Cardiac ventricle fibroblast (primary cell): ENCODE results near the gene SIN3A. TPM values are rescaled to one million over a fixed set of nuclear protein-coding genes. Genes with fewer than 3 reads are reported as not detected.

Experiments used
- total RNA-seq: library from RNA; depleted of rRNA; stranded (reverse); fragments of >200 nt; gene quantifications from 2 replicates; pipeline ENCODE4 v1.2.3, GENCODE V29; 2015

Gene SIN3A
- total RNA-seq, result 26.2 and 29.8 TPM in 2 replicates

DNA sequence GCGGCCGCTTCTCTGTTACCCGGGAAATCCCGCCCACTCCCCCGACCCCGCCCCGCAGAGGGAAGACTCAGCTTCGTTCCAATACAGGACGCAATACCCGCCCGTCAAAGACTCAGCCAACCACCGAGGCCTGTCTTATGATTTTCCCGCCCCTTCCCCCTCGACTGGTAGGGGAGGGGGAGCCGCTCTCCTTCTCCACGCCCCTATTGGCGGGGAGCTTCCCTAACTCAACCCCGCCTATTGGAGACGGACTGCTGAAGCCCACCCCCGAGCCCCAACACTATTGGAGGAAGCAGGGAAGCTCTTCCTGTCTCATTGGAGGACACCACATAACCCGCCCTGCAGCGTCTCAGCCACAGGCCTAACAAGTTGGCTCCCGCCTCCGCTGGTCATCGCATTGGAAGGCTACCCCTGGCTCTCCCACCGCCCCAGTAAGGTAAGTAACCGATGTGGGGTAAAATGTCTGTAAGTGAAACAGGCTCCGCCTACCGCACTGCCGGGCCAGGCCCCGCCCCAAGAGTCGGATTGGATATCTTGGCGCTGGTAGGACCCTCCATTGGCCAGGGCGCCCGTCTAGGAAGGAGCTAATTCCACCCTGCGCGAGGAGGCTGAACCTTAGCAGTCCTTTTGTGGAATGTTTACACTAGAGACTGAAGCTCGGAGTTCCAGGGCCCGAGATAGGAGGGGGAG lies at the start of gene SIN3A:
Gene SIN3A, minus strand, starts transcription at position 17 of the 690 bp plus-strand sequence. CDS start 21,315 bp downstream, outside the sequence.

DNA sequence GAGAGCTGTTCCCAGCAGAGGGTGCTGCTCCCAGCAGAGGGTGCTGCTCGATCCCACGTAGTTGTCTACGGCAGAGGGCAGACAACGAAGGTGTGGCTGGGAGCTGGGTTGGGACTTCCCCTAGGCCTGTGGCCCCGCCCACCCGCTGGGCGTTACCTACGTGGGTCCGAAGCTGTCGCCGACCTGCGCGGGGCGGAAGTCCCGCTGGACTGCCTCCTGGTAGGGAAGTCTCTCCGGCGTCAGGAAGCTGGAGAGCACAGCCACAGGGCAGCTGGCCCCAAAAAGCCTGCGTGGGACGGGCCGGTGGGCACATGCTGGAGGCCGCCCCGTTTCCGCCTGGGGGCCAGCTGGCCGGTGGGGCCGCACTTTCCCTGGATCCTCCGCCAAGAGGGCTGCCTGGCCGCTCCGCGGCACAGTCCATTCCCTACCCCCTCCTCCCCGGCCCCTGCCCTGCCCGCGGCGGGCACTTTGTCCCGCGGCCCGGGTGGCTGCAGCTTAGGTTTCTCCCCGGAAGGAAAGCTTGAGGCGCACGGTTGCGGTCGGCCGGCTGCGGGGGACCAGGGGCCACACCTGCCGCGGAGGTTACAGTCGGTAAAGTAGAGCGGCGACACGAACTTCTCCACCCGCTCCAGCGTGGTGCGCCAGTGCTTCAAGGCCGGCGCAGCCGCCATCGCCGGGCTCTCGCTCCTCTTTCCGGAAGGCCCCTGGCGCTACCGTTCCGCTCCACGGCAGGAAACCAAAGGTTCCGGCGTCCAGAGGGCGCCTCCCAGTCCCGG lies 83.4 kb downstream of the SIN3A start, which contains the start of gene MAN2C1:
Gene MAN2C1, minus strand, starts transcription at position 695 of the 776 bp plus-strand sequence. Its CDS starts 24 bp downstream, at position 671.

DNA sequence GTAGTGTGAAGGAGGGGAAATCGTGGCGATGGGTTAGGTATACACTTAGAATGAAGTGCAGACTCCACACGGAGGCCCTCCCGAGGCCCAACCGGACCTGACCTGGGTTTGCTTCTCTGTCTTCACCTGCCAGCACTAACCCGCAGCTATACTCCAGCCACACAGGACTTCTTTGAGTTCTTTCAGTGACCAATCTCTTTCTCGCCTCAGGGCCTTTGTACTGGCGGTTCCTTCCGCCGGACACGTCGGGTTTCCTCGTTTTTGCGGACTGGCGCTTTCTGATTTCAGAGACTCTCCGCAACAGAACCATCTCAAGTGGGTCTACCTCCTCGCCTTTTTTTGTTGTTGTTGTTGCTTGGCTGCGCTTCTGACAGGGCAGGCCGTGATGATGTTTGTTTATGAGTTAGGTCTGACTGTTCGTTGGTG lies 104.7 kb downstream of the SIN3A start, which contains the start of gene NEIL1:
Gene NEIL1, plus strand, starts transcription at position 244 of the 426 bp plus-strand sequence. CDS start 1,867 bp downstream, outside the sequence.

GRCh38 chr15:75335705-75336355 lies 115.7 kb downstream of the SIN3A start, which contains the start of gene COMMD4:
Gene COMMD4 (plus strand): TSS chr15:75336063. CDS start chr15:75336090, 27 bp downstream.

Other genes starting within 250 kb of the SIN3A start
- gene C15orf39, start 249.8 kb downstream of the SIN3A start, total RNA-seq, result 10.7 and 11.5 TPM in 2 replicates
- gene GOLGA6C, start 193.4 kb downstream of the SIN3A start, total RNA-seq, result not detected in 2 replicates
- gene GOLGA6D, start 168.9 kb downstream of the SIN3A start, total RNA-seq, result not detected in 2 replicates
- gene COMMD4, start 115.6 kb downstream of the SIN3A start, total RNA-seq, result 43.5 and 57.4 TPM in 2 replicates
- gene NEIL1, start 104.7 kb downstream of the SIN3A start, total RNA-seq, result 3.5 and 7.2 TPM in 2 replicates
- 59.9 and 70.4 TPM in 2 replicates for gene MAN2C1, start 83.1 kb downstream of the SIN3A start, total RNA-seq
- 14.5 and 18.1 TPM in 2 replicates for gene PTPN9, start 127.6 kb upstream of the SIN3A start, total RNA-seq
- 30.4 and 30.6 TPM in 2 replicates for gene SNUPN, start 174.0 kb upstream of the SIN3A start, total RNA-seq
- 114 and 115 TPM in 2 replicates for gene IMP3, start 188.5 kb upstream of the SIN3A start, total RNA-seq
- 20.3 and 20.5 TPM in 2 replicates for gene SNX33, start 196.2 kb upstream of the SIN3A start, total RNA-seq